GM23248 (cell line): ENCODE data around the gene MYO5A. TPM values are rescaled to one million over a fixed set of nuclear protein-coding genes. Genes with fewer than 3 reads are reported as not detected.
A peak's percentile ranks its signal among the peaks of the same experiment; 100 is the strongest.
"Not testable (repeated sequence)": the region's sequence is repeated elsewhere in the genome, so short reads cannot be mapped to it uniquely, and the experiment has no call there.

Experiments used
- DNase-seq: peaks from one replicate; pipeline ENCODE4 v3.0.0-alpha.2; 2015
- H2AFZ ChIP-seq: fragments of 200-600 bp; sonication (generic); 2 replicates; pipeline ENCODE4 v1.6.1; 2016; ENCODE audit warnings: antibody characterized with exemption
- H3F3A ChIP-seq: fragments of 200-600 bp; sonication (generic); 2 replicates; pipeline ENCODE4 v1.6.1; 2016; ENCODE audit warnings: mild to moderate bottlenecking, antibody characterized with exemption, mixed run types; ENCODE audit not compliant: insufficient read depth
- H3K27ac ChIP-seq: fragments of 200-600 bp; sonication (generic); 2 replicates; pipeline ENCODE4 v1.5.1; 2016; ENCODE audit warnings: mild to moderate bottlenecking
- H3K27me3 ChIP-seq: fragments of 200-600 bp; sonication (generic); replicated peaks from 2 replicates; pipeline ENCODE4 v1.6.1; 2016; ENCODE audit warnings: mild to moderate bottlenecking; ENCODE audit not compliant: insufficient read depth
- H3K36me3 ChIP-seq: fragments of 200-600 bp; sonication (generic); 2 replicates; pipeline ENCODE4 v1.6.1; 2016; ENCODE audit warnings: low read depth, mild to moderate bottlenecking
- H3K4me1 ChIP-seq: fragments of 200-600 bp; sonication (generic); 2 replicates; pipeline ENCODE4 v1.6.1; 2016; ENCODE audit warnings: mild to moderate bottlenecking; ENCODE audit not compliant: insufficient read depth
- H3K4me2 ChIP-seq: fragments of 200-600 bp; sonication (generic); one replicate; pipeline ENCODE4 v1.6.1; 2016; ENCODE audit warnings: mild to moderate bottlenecking; ENCODE audit not compliant: unreplicated experiment
- H3K4me3 ChIP-seq: fragments of 200-600 bp; sonication (generic); 2 replicates; pipeline ENCODE4 v1.5.1; 2016; ENCODE audit warnings: mild to moderate bottlenecking
- H3K79me2 ChIP-seq: fragments of 200-600 bp; sonication (generic); 2 replicates; pipeline ENCODE4 v1.6.1; 2016; ENCODE audit warnings: mild to moderate bottlenecking; ENCODE audit not compliant: insufficient read depth
- H3K9ac ChIP-seq: fragments of 200-600 bp; sonication (generic); 2 replicates; pipeline ENCODE4 v1.6.1; 2016; ENCODE audit warnings: mild to moderate bottlenecking
- H3K9me2 ChIP-seq: fragments of 200-600 bp; sonication (generic); 2 replicates; pipeline ENCODE4 v1.6.1; 2016; ENCODE audit warnings: mixed run types, mild to moderate bottlenecking, moderate library complexity; ENCODE audit not compliant: insufficient read depth
- H3K9me3 ChIP-seq: fragments of 200-600 bp; sonication (generic); one replicate; pipeline ENCODE4 v1.6.1; 2017; ENCODE audit warnings: low read depth
- H4K20me1 ChIP-seq: fragments of 200-600 bp; sonication (generic); 2 replicates; pipeline ENCODE4 v1.6.0; 2016; ENCODE audit not compliant: insufficient read depth
- EZH2 ChIP-seq: fragments of 200-600 bp; sonication (generic); IDR thresholded peaks from 2 replicates; pipeline ENCODE4 v1.6.1; 2018; ENCODE audit warnings: antibody characterized with exemption, mild to moderate bottlenecking; ENCODE audit not compliant: insufficient read depth, poor library complexity, severe bottlenecking
- EZH2phosphoT487 ChIP-seq: fragments of 200-600 bp; sonication (generic); IDR thresholded peaks from 2 replicates; pipeline ENCODE4 v1.6.1; 2018; ENCODE audit warnings: antibody characterized with exemption, moderate library complexity, mild to moderate bottlenecking, low read depth; ENCODE audit not compliant: insufficient read depth
- WGBS, 2 experiments: methylation state at CpG; one replicate each; pipeline ENCODE4 v1.1.6; 2015 to 2017; ENCODE audit warnings: low lambda C conversion rate in 2 of 2, low coverage in 1 of 2; ENCODE audit errors: missing lambda C conversion rate in 2 of 2; 5-methylcytosine and 5-hydroxymethylcytosine counted together
- in situ Hi-C: fragments of 300-500 bp; cut with MboI; formaldehyde crosslinking; loops from 2 replicates; pipeline ENCODE4 v1.15.0; 2020
- polyA plus RNA-seq: library from polyadenylated mRNA; unstranded; fragments of >200 nt; fragmentation: Nextera tagmentation; extraction: Ambion mirVana; gene quantifications from 2 replicates; pipeline ENCODE4 v1.2.1, GENCODE V29; 2016
- total RNA-seq: library from RNA; depleted of rRNA; stranded (reverse); fragments of >200 nt; shearing (Covaris generic); gene quantifications from 2 replicates; pipeline ENCODE4 v1.2.3, GENCODE V29; 2014

The MYO5A gene
- total and polyA plus RNA-seq, 2 experiments from 2014 or later = 12.1 to 33.3 TPM

DNA sequence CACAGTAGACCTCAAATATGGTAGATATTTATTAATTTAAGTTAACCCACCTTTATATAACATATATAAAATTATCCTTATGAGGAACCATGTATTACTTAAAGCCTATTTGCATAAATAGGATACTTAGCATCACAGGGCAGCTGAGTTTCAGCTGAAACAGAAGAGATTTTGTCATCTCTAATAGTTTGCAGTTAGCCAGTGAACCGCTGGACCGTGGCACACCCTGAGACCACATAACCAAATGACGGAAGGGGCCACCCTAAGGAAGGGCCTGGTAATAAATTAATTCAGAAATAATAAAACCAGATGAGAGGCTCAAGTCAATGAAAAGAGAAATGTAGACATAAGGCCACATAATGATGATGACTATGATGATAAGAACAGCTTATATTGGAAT, 107.7 kb downstream of the MYO5A start:
- no peaks in the 10 kb centered on the region for H3K9me3 ChIP-seq
- no peaks in the 10 kb centered on the region for H3K27me3 ChIP-seq
- H3K4me3 ChIP-seq = no peak overlapping the region
- TF ChIP-seq EZH2 = no peak
- no peak for TF ChIP-seq EZH2phosphoT487
- no peaks in the 10 kb centered on the region for H4K20me1 ChIP-seq
- H3K36me3 ChIP-seq = no peaks in the 10 kb centered on the region; the same call in 1 of the 2 replicates
- no peaks in the 10 kb centered on the region for H3K79me2 ChIP-seq
- WGBS, 2 experiments = 98% methylated on average over 3 of the region's 3 CpGs
- DNase-seq = no peak
- no peak overlapping the region for H3K27ac ChIP-seq
- peaks cover 21% of the 10 kb centered on the region for H3F3A ChIP-seq
- H3K9ac ChIP-seq = no peak overlapping the region
- H3K4me2 ChIP-seq = no peak overlapping the region
- no peak overlapping the region for H2AFZ ChIP-seq
- no peaks in the 10 kb centered on the region for H3K4me1 ChIP-seq
- no peaks in the 10 kb centered on the region for H3K9me2 ChIP-seq
- in situ Hi-C loops = no loop called here

- Histone ChIP-seq H2AFZ (no peak overlapping the region), H3K4me1 (no peaks in the 10 kb centered on the region), H3K79me2 (no peaks in the 10 kb centered on the region), H4K20me1 (no peaks in the 10 kb centered on the region), H3K9me3 (no peaks in the 10 kb centered on the region), H3K4me2 (no peak overlapping the region), H3K9ac (no peak overlapping the region), H3K4me3 (no peak overlapping the region), H3K9me2 (no peaks in the 10 kb centered on the region), H3F3A (peaks cover 21% of the 10 kb centered on the region), H3K27me3 (no peaks in the 10 kb centered on the region), H3K27ac (no peak overlapping the region), H3K36me3 (no peaks in the 10 kb centered on the region; the same call in none of the 2 replicates)
- WGBS, 2 experiments = 98 to 100% methylated on average over 1 of the region's 1 CpG
- in situ Hi-C loops = no loop called here
- TF ChIP-seq EZH2phosphoT487 (no peak), EZH2 (no peak)
- no peak for DNase-seq
These were observed 109.2 kb downstream of the MYO5A start for GRCh38 chr15:52419494-52419893.

DNA sequence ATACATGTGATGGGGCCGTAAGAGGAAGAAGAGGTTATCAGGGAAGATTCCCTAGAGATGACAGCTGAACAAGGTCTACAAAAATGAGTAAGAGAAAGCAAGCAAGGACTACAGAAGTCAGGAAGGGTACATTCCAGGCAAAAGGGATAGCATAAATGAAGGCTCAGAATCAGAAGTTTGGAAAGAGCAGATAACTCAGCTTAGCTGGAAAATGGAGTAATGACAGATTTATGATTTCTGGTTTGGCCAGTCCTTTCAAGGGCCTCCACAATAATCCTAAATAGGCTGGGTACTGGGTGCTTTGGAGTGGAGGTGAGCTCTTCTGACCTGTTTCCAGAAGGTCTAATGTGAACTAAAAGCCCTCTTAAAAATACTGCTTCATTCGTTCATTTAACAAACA, 110.7 kb downstream of the MYO5A start:
- Histone ChIP-seq H3K9me2 (no peaks in the 10 kb centered on the region), H3K79me2 (no peaks in the 10 kb centered on the region)

GRCh38 chr15:52417521-52417920, 111.2 kb downstream of the MYO5A start:
- no peaks in the 10 kb centered on the region for H3K79me2 ChIP-seq
- no peaks in the 10 kb centered on the region; the same call in 1 of the 2 replicates for H3K36me3 ChIP-seq
- 13 to 19% methylated on average over 3 of the region's 3 CpGs for WGBS, 2 experiments
- H2AFZ ChIP-seq = no peak overlapping the region
- H3K27ac ChIP-seq = peak overlapping the region; percentile 0; the same call in 1 of the 2 replicates
- no peaks in the 10 kb centered on the region for H3K9me2 ChIP-seq
- DNase-seq = peak; percentile 75
- H3K9me3 ChIP-seq = no peaks in the 10 kb centered on the region
- no peaks in the 10 kb centered on the region for H3K4me1 ChIP-seq
- H3F3A ChIP-seq = peaks cover 21% of the 10 kb centered on the region
- H3K27me3 ChIP-seq = no peaks in the 10 kb centered on the region
- H3K4me2 ChIP-seq = no peak overlapping the region
- in situ Hi-C loops = no loop called here
- no peak for TF ChIP-seq EZH2phosphoT487
- no peak for TF ChIP-seq EZH2
- H3K4me3 ChIP-seq = no peak overlapping the region
- H3K9ac ChIP-seq = no peak overlapping the region
- H4K20me1 ChIP-seq = no peaks in the 10 kb centered on the region

More for the DNA sequence above, 110.7 kb downstream of the MYO5A start:
- no peak overlapping the region for H3K4me2 ChIP-seq
- no peaks in the 10 kb centered on the region for H3K27me3 ChIP-seq
- whole genome bisulfite sequencing, 2 experiments = 49 to 60% methylated on average over 2 of the region's 2 CpGs
- no peak for TF ChIP-seq EZH2
- TF ChIP-seq EZH2phosphoT487 = no peak
- H3K27ac ChIP-seq = peak overlapping the region; percentile 0; the same call in 1 of the 2 replicates
- no peaks in the 10 kb centered on the region for H3K9me3 ChIP-seq
- DNase-seq = no peak
- H2AFZ ChIP-seq = no peak overlapping the region
- H4K20me1 ChIP-seq = no peaks in the 10 kb centered on the region
- H3F3A ChIP-seq = peaks cover 21% of the 10 kb centered on the region
- no peaks in the 10 kb centered on the region; the same call in 1 of the 2 replicates for H3K36me3 ChIP-seq
- no peak overlapping the region for H3K9ac ChIP-seq
- in situ Hi-C loops = no loop called here
- no peak overlapping the region for H3K4me3 ChIP-seq
- H3K4me1 ChIP-seq = no peaks in the 10 kb centered on the region

DNA sequence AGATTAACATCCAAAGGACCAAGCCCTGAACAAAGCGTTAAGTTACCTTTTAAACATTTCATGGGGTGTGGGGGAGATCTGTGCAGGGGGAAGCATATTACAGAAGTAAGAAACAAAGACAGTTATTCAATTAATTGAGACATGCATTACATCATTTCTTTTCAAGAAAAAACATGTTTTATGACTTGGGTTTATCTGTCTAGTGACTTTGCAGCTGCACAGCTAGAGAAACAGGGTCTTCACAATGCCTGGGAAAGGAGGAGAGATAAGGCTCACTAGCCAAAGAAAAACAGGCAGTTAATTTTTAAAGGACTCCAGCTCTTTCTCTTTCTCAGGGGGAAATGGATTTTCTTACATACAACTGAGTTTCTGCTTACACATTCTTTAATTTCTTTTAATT, 112.1 kb downstream of the MYO5A start:
- H3K9ac ChIP-seq, H3K4me1 ChIP-seq: not testable (repeated sequence)
- peaks cover 21% of the 10 kb centered on the region for H3F3A ChIP-seq

More for the DNA sequence above, 112.1 kb downstream of the MYO5A start:
- H3K4me2 ChIP-seq, H3K9me3 ChIP-seq, H3K27ac ChIP-seq, H3K36me3 ChIP-seq, in situ Hi-C loops, H4K20me1 ChIP-seq, H3K79me2 ChIP-seq, H2AFZ ChIP-seq, H3K4me3 ChIP-seq, DNase-seq, H3K9me2 ChIP-seq, H3K27me3 ChIP-seq: not testable (repeated sequence)
- WGBS, 2 experiments = 100% methylated on average over 1 of the region's 1 CpG
